IMR-90 (cell line): ENCODE results near the gene ERC2.

Source experiments
- BHLHE40 ChIP-seq: fragments of 150-350 bp; IDR thresholded peaks from 2 replicates; pipeline ENCODE4 v1.6.1; 2016; ENCODE audit warnings: mild to moderate bottlenecking, low read depth, low read length
- CEBPB ChIP-seq: IDR thresholded peaks from 2 replicates; pipeline ENCODE4 v1.6.1; 2012; ENCODE audit warnings: low read depth, low read length, improper control_type of control experiment
- CHD1 ChIP-seq: IDR thresholded peaks from 2 replicates; pipeline ENCODE4 v1.6.1; 2012; ENCODE audit warnings: low read depth, low read length, improper control_type of control experiment
- ELK1 ChIP-seq: fragments of 150-350 bp; IDR thresholded peaks from 2 replicates; pipeline ENCODE4 v1.6.1; 2016; ENCODE audit warnings: low read depth, mild to moderate bottlenecking, low read length, moderate library complexity, borderline replicate concordance
- MAFK ChIP-seq: IDR thresholded peaks from 2 replicates; pipeline ENCODE4 v1.6.1; 2012; ENCODE audit warnings: low read depth, low read length, improper control_type of control experiment
- MAZ ChIP-seq: IDR thresholded peaks from 2 replicates; pipeline ENCODE4 v1.6.1; 2012; ENCODE audit warnings: low read depth, mild to moderate bottlenecking, low read length, improper control_type of control experiment, moderate library complexity, borderline replicate concordance
- MXI1 ChIP-seq: IDR thresholded peaks from 2 replicates; pipeline ENCODE4 v1.6.1; 2012; ENCODE audit warnings: low read depth, mild to moderate bottlenecking, low read length, moderate library complexity, borderline replicate concordance
- NFE2L2 ChIP-seq: fragments of 150-350 bp; IDR thresholded peaks from 2 replicates; pipeline ENCODE4 v1.6.1; 2016; ENCODE audit warnings: low read depth, mild to moderate bottlenecking, low read length
- POLR2A ChIP-seq: IDR thresholded peaks from 2 replicates; pipeline ENCODE4 v1.6.1; 2012; ENCODE audit warnings: mild to moderate bottlenecking, low read depth, low read length
- RAD21 ChIP-seq: IDR thresholded peaks from 2 replicates; pipeline ENCODE4 v1.6.1; 2012; ENCODE audit warnings: low read length, improper control_type of control experiment
- RCOR1 ChIP-seq: IDR thresholded peaks from 2 replicates; pipeline ENCODE4 v1.6.1; 2012; ENCODE audit warnings: mild to moderate bottlenecking, low read length, improper control_type of control experiment; ENCODE audit not compliant: insufficient replicate concordance
- SMC3 ChIP-seq: fragments of 150-350 bp; IDR thresholded peaks from 2 replicates; pipeline ENCODE4 v1.6.1; 2016; ENCODE audit warnings: low read depth, mild to moderate bottlenecking, antibody characterized with exemption, low read length, moderate library complexity
- USF2 ChIP-seq: fragments of 150-350 bp; IDR thresholded peaks from 2 replicates; pipeline ENCODE4 v1.6.1; 2017; ENCODE audit warnings: mild to moderate bottlenecking, antibody characterized with exemption, low read length, low read depth
- TF ChIP-seq, protein P1 (sequence below): conservative IDR thresholded peaks from 2 replicates; pipeline ENCODE4 v1.5.1; 2012; ENCODE audit warnings: mild to moderate bottlenecking, low read depth, low read length, improper control_type of control experiment

- TF ChIP-seq, protein P1, sequence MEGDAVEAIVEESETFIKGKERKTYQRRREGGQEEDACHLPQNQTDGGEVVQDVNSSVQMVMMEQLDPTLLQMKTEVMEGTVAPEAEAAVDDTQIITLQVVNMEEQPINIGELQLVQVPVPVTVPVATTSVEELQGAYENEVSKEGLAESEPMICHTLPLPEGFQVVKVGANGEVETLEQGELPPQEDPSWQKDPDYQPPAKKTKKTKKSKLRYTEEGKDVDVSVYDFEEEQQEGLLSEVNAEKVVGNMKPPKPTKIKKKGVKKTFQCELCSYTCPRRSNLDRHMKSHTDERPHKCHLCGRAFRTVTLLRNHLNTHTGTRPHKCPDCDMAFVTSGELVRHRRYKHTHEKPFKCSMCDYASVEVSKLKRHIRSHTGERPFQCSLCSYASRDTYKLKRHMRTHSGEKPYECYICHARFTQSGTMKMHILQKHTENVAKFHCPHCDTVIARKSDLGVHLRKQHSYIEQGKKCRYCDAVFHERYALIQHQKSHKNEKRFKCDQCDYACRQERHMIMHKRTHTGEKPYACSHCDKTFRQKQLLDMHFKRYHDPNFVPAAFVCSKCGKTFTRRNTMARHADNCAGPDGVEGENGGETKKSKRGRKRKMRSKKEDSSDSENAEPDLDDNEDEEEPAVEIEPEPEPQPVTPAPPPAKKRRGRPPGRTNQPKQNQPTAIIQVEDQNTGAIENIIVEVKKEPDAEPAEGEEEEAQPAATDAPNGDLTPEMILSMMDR: no peak
- TF ChIP-seq CEBPB: no peak
- TF ChIP-seq MXI1: no peak
- no peak for TF ChIP-seq POLR2A
- no peak for TF ChIP-seq RCOR1
- no peak for TF ChIP-seq USF2
- no peak for TF ChIP-seq SMC3
- no peak for TF ChIP-seq NFE2L2
- no peak for TF ChIP-seq RAD21
- no peak for TF ChIP-seq MAZ
- TF ChIP-seq CHD1: no peak
- TF ChIP-seq MAFK: no peak
- no peak for TF ChIP-seq ELK1
- TF ChIP-seq BHLHE40: no peak
Observed at GRCh38 chr3:56051052-56051451, 417.2 kb downstream of the ERC2 start.
